Astrocyte (in vitro differentiated cells and primary cell): ENCODE measurements around the gene SGCE. TPM values are rescaled to one million over a fixed set of nuclear protein-coding genes. Genes with fewer than 3 reads are reported as not detected.

ENCODE experiments used
- DNase-seq: peaks from one replicate; pipeline ENCODE4 v3.0.0-alpha.2; 2010; ENCODE audit warnings: low read depth
- FAIRE-seq: peaks from 2 replicates; lab custom pipeline; 2011; peaks lifted over from hg19 to GRCh38; lab: Jason Lieb, UNC
- H2AFZ ChIP-seq: 2 replicates; pipeline ENCODE4 v1.6.0; 2012; ENCODE audit warnings: low read depth, low read length, inconsistent platforms
- H3K27ac ChIP-seq: 2 replicates; pipeline ENCODE4 v1.5.1; 2011; ENCODE audit warnings: low read depth, low read length, inconsistent platforms
- H3K27me3 ChIP-seq: 2 replicates; pipeline ENCODE4 v1.6.0; 2011; ENCODE audit warnings: low read length, inconsistent platforms; ENCODE audit not compliant: insufficient read depth
- H3K36me3 ChIP-seq: 2 replicates; pipeline ENCODE4 v1.5.1; 2011; ENCODE audit warnings: low read length, inconsistent platforms; ENCODE audit not compliant: insufficient read depth
- H3K4me1 ChIP-seq: 2 replicates; pipeline ENCODE4 v1.5.1; 2011; ENCODE audit warnings: low read length, inconsistent platforms; ENCODE audit not compliant: insufficient read depth
- H3K4me2 ChIP-seq: 2 replicates; pipeline ENCODE4 v1.6.0; 2012; ENCODE audit warnings: low read length, inconsistent platforms
- H3K4me3 ChIP-seq: 2 replicates; pipeline ENCODE4 v1.5.1; 2011; ENCODE audit warnings: low read depth, mild to moderate bottlenecking, low read length, inconsistent platforms; ENCODE audit not compliant: insufficient read depth
- H3K79me2 ChIP-seq: 2 replicates; pipeline ENCODE4 v1.6.0; 2012; ENCODE audit warnings: mild to moderate bottlenecking, low read length, inconsistent platforms; ENCODE audit not compliant: insufficient read depth
- H3K9ac ChIP-seq: 2 replicates; pipeline ENCODE4 v1.6.0; 2012; ENCODE audit warnings: mild to moderate bottlenecking, low read length, inconsistent platforms
- H3K9me3 ChIP-seq: 2 replicates; pipeline ENCODE4 v1.5.1; 2012; ENCODE audit warnings: low read depth, mild to moderate bottlenecking, low read length, inconsistent platforms; ENCODE audit not compliant: insufficient read depth
- H4K20me1 ChIP-seq: 2 replicates; pipeline ENCODE4 v1.6.0; 2012; ENCODE audit warnings: low read length, inconsistent platforms; ENCODE audit not compliant: insufficient read depth
- H3K27ac Mint-ChIP-seq: one replicate; pipeline ENCODE4 v1.8.0; 2021; ENCODE audit warnings: mild to moderate bottlenecking, mixed read lengths; ENCODE audit not compliant: unreplicated experiment
- H3K27me3 Mint-ChIP-seq: one replicate; pipeline ENCODE4 v1.8.0; 2021; ENCODE audit warnings: low read depth, mixed read lengths; ENCODE audit not compliant: unreplicated experiment
- H3K36me3 Mint-ChIP-seq: one replicate; pipeline ENCODE4 v1.8.0; 2021; ENCODE audit warnings: low read depth, mixed read lengths; ENCODE audit not compliant: unreplicated experiment
- H3K4me1 Mint-ChIP-seq: one replicate; pipeline ENCODE4 v1.8.0; 2021; ENCODE audit warnings: low read depth, mixed read lengths; ENCODE audit not compliant: unreplicated experiment
- H3K4me3 Mint-ChIP-seq: one replicate; pipeline ENCODE4 v1.8.0; 2021; ENCODE audit warnings: mild to moderate bottlenecking, moderate library complexity, mixed read lengths; ENCODE audit not compliant: unreplicated experiment
- H3K9me3 Mint-ChIP-seq: one replicate; pipeline ENCODE4 v1.8.0; 2021; ENCODE audit warnings: mild to moderate bottlenecking, mixed read lengths; ENCODE audit not compliant: unreplicated experiment
- CTCF ChIP-seq: IDR thresholded peaks from 2 replicates; pipeline ENCODE4 v1.5.1; 2011; ENCODE audit warnings: low read depth, mild to moderate bottlenecking, inconsistent platforms, low read length, moderate library complexity; ENCODE audit not compliant: insufficient read depth
- EZH2 ChIP-seq: IDR thresholded peaks from 2 replicates; pipeline ENCODE4 v1.6.1; 2012; ENCODE audit warnings: mild to moderate bottlenecking, low read length, inconsistent platforms; ENCODE audit not compliant: insufficient read depth
- total RNA-seq: library from RNA; stranded (reverse); gene quantifications from 2 replicates; pipeline ENCODE4 v1.2.1, GENCODE V29; 2021

The SGCE gene
- total RNA-seq, 1 donor from 2014 or later, result 33.4 TPM

- no peaks in the 10 kb centered on the region for H3K36me3 Mint-ChIP-seq
- Histone ChIP-seq H3K27ac (no peak overlapping the region), H4K20me1 (peaks cover 10% of the 10 kb centered on the region), H2AFZ (no peak overlapping the region), H3K9me3 (no peaks in the 10 kb centered on the region), H3K4me1 (no peaks in the 10 kb centered on the region), H3K79me2 (peaks cover 83% of the 10 kb centered on the region), H3K27me3 (no peaks in the 10 kb centered on the region), H3K36me3 (no peaks in the 10 kb centered on the region), H3K9ac (peak overlapping the region; percentile 37), H3K4me3 (no peak overlapping the region), H3K4me2 (peak overlapping the region; percentile 76)
- peak; percentile 22 for DNase-seq
- no peak overlapping the region for H3K27ac Mint-ChIP-seq
- TF ChIP-seq EZH2, result no peak
- no peak for TF ChIP-seq CTCF
- no peak for FAIRE-seq
- peaks cover 6% of the 10 kb centered on the region for H3K4me1 Mint-ChIP-seq
- H3K27me3 Mint-ChIP-seq, result no peaks in the 10 kb centered on the region
- H3K4me3 Mint-ChIP-seq, result no peak overlapping the region
- H3K9me3 Mint-ChIP-seq, result no peaks in the 10 kb centered on the region
Measured at GRCh38 chr7:94649450-94649849, 6.5 kb downstream of the SGCE start.

GRCh38 chr7:94648731-94649130 is 7.2 kb downstream of the SGCE start:
- Histone ChIP-seq H3K36me3 (no peaks in the 10 kb centered on the region), H3K9ac (no peak overlapping the region), H4K20me1 (peaks cover 10% of the 10 kb centered on the region), H3K79me2 (peaks cover 76% of the 10 kb centered on the region), H3K9me3 (no peaks in the 10 kb centered on the region), H3K4me2 (no peak overlapping the region), H3K27me3 (no peaks in the 10 kb centered on the region), H2AFZ (no peak overlapping the region), H3K27ac (no peak overlapping the region), H3K4me1 (no peaks in the 10 kb centered on the region), H3K4me3 (no peak overlapping the region)
- DNase-seq, result no peak
- Mint-ChIP-seq H3K36me3 (no peaks in the 10 kb centered on the region), H3K4me1 (peaks cover 11% of the 10 kb centered on the region), H3K9me3 (no peaks in the 10 kb centered on the region), H3K27ac (no peak overlapping the region), H3K4me3 (no peak overlapping the region), H3K27me3 (no peaks in the 10 kb centered on the region)
- no peak for TF ChIP-seq CTCF
- FAIRE-seq, result no peak

GRCh38 chr7:94647295-94647694 is 8.6 kb downstream of the SGCE start:
- Histone ChIP-seq H4K20me1 (peaks cover 10% of the 10 kb centered on the region), H3K4me3 (no peak overlapping the region), H3K27me3 (no peaks in the 10 kb centered on the region), H3K4me2 (no peak overlapping the region), H3K4me1 (no peaks in the 10 kb centered on the region), H3K36me3 (no peaks in the 10 kb centered on the region), H3K9me3 (no peaks in the 10 kb centered on the region), H3K27ac (no peak overlapping the region), H3K79me2 (peaks cover 62% of the 10 kb centered on the region), H2AFZ (no peak overlapping the region), H3K9ac (no peak overlapping the region)
- FAIRE-seq (no peak), DNase-seq (no peak)
- H3K4me1 Mint-ChIP-seq, result peaks cover 14% of the 10 kb centered on the region
- H3K9me3 Mint-ChIP-seq, result no peaks in the 10 kb centered on the region
- H3K27me3 Mint-ChIP-seq, result no peaks in the 10 kb centered on the region
- no peaks in the 10 kb centered on the region for H3K36me3 Mint-ChIP-seq
- no peak overlapping the region for H3K4me3 Mint-ChIP-seq
- H3K27ac Mint-ChIP-seq, result peak overlapping the region; percentile 13
- TF ChIP-seq CTCF, result no peak
